ENCODE data around the gene FAAH. TPM values are rescaled to one million over a fixed set of nuclear protein-coding genes. Genes with fewer than 3 reads are reported as not detected.

FAAH gene
- 0.72 and 1.9 TPM in 2 replicates for total RNA-seq

DNA sequence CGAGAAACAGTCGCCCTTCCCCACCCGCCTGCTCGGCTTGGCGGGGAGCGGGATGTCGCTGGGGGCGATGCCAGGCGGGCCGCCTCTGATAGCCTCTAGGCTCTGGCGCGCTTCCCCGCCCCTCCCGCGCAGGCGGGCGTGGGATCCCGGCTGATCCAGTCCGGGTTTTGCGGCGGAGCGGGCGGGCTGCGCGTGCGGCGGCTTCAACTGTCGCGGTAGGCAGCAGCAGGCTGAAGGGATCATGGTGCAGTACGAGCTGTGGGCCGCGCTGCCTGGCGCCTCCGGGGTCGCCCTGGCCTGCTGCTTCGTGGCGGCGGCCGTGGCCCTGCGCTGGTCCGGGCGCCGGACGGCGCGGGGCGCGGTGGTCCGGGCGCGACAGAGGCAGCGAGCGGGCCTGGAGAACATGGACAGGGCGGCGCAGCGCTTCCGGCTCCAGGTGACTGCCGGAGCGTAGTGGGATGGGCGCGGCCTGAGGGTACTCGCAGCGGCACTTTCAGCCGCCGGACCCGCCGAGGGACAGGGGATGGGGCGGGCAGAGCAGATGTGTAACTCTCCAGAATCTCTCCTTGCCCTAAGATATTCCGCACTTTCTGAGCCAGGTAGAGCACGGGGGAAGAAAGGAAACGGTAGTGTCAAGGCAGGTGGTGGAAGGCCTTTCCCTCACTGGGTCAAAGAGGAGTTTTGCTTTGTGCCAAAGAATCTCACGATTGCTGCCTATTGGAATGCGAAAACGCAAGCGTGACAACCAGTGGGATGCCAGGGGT, at the start of gene FAAH:
Gene FAAH (plus strand): TSS at position 210 of the 764 bp plus-strand sequence. CDS start 32 bp downstream, at position 242.

Other genes starting within 250 kb of the FAAH start
- gene TSPAN1, start 219.2 kb upstream of the FAAH start, total RNA-seq = 0.73 and 0.78 TPM in 2 replicates
- not detected in 2 replicates for gene P3R3URF, start 217.8 kb upstream of the FAAH start, total RNA-seq
- gene POMGNT1, start 195.9 kb upstream of the FAAH start, total RNA-seq = 85.2 and 133 TPM in 2 replicates
- 5.3 and 7.7 TPM in 2 replicates for gene LURAP1, start 191.0 kb upstream of the FAAH start, total RNA-seq
- gene RAD54L, start 146.6 kb upstream of the FAAH start, total RNA-seq = 1.8 and 2.5 TPM in 2 replicates
- 98.1 and 98.3 TPM in 2 replicates for gene LRRC41, start 90.7 kb upstream of the FAAH start, total RNA-seq
- 118 and 163 TPM in 2 replicates for gene UQCRH, start 90.6 kb upstream of the FAAH start, total RNA-seq
- gene NSUN4, start 53.5 kb upstream of the FAAH start, total RNA-seq = 16.7 and 26.4 TPM in 2 replicates
- gene DMBX1, start 95.5 kb downstream of the FAAH start, total RNA-seq = not detected in 2 replicates
- not detected in 2 replicates for gene KNCN, start 157.3 kb downstream of the FAAH start, total RNA-seq
- gene MKNK1, start 210.0 kb downstream of the FAAH start, total RNA-seq = 18.1 and 20.0 TPM in 2 replicates
- 12.7 and 13.2 TPM in 2 replicates for gene MOB3C, start 222.5 kb downstream of the FAAH start, total RNA-seq

Measured in smooth muscle cell of the pulmonary artery (primary cell).